Measurements from ENCODE around the gene BSND.

The BSND gene

DNA sequence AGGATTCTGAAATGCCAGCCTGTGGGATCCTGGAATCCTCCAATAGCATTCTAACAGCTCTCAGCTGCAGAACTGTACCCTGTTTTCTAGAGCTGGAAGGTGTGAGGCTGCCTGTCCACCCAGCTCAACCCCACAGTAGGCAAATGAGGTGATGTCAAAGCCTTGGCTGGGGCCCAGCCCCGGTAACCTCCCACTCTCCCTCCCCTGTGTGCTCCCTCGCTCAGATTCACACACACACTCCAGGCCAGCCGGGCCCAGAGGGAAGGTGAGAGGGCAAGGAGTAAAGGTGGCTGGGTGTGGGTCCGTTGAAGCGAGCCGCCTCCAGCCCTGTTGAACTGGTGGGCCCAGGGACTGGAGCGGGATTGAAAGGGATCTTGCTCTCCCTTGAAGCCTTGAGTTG, at the start of gene BSND:
TSS of gene BSND (plus strand) at position 257 of the 400 bp plus-strand sequence. CDS start 254 bp downstream, outside the sequence.
- H3K4me3 ChIP-seq, result no peak within 1 kb of the TSS
- TF ChIP-seq, protein P1, sequence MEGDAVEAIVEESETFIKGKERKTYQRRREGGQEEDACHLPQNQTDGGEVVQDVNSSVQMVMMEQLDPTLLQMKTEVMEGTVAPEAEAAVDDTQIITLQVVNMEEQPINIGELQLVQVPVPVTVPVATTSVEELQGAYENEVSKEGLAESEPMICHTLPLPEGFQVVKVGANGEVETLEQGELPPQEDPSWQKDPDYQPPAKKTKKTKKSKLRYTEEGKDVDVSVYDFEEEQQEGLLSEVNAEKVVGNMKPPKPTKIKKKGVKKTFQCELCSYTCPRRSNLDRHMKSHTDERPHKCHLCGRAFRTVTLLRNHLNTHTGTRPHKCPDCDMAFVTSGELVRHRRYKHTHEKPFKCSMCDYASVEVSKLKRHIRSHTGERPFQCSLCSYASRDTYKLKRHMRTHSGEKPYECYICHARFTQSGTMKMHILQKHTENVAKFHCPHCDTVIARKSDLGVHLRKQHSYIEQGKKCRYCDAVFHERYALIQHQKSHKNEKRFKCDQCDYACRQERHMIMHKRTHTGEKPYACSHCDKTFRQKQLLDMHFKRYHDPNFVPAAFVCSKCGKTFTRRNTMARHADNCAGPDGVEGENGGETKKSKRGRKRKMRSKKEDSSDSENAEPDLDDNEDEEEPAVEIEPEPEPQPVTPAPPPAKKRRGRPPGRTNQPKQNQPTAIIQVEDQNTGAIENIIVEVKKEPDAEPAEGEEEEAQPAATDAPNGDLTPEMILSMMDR (IDR thresholded peaks at IDR 0.05), result no peak
- H3K27ac ChIP-seq, result no peak within 1 kb of the TSS
- DNase-seq (ENCODE audit: low spot score), result no peak

DNA sequence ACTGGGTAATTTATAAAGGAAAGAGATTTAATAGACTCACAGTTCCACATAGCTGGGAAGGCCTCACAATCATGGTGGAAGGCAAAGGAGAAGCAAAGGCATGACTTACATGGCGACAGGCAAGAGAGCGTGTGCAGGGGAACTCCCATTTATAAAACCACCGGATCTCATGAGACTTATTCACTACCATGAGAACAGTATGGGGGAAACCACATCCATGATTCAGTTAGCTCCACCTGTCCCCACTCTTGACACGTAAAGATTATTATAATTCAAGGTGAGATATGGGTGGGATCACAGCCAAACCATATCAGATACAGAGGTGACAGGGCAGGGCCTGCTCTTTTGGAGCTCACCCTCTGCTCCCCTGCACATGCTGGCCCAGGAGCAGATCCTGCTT, 49.7 kb upstream of the BSND start:
- DNase-seq (ENCODE audit: low spot score), result no peak
- Histone ChIP-seq H3K27ac (no peak overlapping the region), H3K4me3 (no peak overlapping the region)
- TF ChIP-seq, protein P1 (IDR thresholded peaks at IDR 0.05), result no peak

DNA sequence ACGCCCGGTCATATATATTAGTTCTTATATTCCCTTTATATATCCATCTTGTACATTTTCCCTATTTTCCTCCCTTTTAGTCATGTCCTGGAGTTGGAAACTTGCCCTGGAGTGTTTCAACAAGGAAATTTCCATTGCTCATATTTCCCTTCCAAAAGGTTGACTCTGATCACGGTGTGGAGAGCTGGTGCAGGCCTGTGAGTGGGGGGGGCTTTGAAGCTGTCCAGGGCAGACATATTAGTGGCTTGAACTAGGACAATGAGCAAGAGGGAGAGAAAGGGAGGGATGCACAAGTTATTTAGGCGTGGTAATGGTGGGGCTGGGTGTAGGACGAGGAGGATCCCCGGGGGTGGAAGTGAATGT, 48.7 kb upstream of the BSND start:
- Histone ChIP-seq H3K4me3 (peak overlapping the region; percentile 45), H3K27ac (peak overlapping the region; percentile 56 to 60)
- TF ChIP-seq, protein P1 (IDR thresholded peaks at IDR 0.05), result no peak
- DNase-seq (ENCODE audit: low spot score), result no peak

DNA sequence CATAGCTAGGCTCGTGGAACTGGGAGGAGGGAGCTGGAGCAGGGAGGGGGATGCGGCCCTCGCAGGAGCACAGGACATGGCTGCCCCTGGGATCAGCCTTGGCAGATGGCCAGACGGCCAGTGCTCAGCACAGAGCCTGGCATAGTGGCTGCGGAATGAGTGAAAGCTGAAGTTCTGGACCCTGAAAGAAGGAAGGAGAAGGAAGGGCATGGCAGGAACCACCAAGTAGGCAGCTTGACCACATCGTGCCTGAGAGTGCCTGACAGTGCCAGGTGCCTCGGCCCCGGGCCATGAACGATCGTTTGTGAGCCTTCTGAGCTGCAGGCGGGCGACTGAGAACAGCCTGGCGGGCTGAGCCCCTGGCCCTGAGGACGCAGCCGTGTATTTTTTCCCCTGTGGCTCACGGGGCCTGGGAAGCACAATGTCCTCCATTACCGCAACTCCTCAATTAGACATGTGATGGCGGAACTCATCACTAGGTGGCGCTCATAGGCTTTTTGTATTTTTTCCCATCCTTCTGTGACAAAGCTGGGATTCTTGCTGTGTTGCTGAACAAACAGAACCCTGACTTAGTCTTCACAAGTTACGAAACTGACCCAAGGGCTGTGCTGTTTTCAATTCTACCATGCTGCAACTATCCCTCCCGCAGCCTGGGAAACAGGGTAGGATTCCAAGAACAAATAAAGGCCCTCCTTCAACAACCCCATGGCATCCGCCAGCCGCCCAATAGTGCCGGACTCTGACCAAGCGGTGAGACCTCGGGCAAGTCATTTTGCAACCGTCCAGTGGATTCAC, 48.2 kb upstream of the BSND start:
- peak overlapping the region; percentile 45 for H3K4me3 ChIP-seq
- peak; percentile 84 for DNase-seq (ENCODE audit: low spot score)
- peak overlapping the region; percentile 56 to 60 for H3K27ac ChIP-seq
- TF ChIP-seq, protein P1 (IDR thresholded peaks at IDR 0.05), result peak; percentile 70

DNA sequence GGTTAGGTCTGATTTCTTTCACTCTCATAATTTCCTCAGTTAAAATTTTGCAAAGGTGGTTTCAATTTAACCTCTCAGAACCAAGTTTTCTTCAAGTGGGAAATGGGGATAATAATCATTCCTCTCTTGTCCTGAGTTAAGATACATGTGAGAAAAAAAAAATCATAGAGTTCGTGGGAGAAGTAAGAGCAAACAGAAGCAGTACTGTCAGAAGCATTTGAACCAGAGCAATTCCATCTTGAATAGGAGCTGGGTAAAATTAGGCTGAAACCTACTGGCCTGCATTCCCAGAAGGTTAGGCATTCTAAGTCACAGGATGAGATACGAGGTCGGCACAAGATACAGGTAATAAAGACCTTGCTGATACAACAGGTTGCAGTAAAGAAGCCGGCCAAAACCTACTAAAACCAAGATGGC, 46.9 kb upstream of the BSND start:
- no peak overlapping the region for H3K4me3 ChIP-seq

DNA sequence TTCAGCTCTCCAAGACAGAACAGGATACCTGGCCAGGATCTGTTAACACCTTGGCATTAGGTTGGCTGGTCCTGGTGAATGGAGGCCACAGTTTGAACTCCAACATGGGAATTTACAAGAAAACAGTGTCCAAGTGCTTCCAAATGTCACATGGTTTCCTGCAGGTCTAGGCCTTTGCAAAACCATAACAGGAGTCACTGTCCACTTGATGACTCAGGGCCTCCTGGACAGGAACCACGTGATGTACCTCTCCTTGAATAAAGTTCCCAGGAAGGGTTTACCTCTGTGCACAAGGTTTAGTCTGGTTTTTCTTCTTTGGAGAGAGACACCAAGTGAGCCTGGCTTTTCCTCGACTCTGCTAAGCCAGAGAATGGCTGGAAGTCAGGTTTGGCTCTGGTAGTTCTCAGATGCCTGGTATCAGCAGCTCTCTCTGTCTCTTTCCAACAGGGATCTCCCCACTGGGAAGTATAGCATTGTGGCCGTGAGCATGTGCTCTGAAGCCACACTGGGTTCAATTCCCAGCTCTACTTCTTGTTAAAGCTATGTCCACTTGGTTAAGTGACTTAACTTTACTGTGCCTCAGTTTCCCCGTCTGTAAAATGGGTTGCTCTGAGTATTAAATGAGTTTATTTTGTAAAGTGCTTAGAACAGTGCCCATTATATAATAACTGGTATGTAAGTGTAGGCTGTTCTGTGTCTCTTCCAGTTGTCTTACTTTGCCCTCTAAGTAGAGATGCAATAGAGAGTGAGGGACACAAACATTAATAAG, 45.6 kb upstream of the BSND start:
- Histone ChIP-seq H3K4me3 (no peak overlapping the region), H3K27ac (no peak overlapping the region)
- TF ChIP-seq, protein P1 (IDR thresholded peaks at IDR 0.05), result no peak
- no peak for DNase-seq (ENCODE audit: low spot score)

More for the DNA sequence above, 46.9 kb upstream of the BSND start:
- no peak overlapping the region for H3K27ac ChIP-seq
- TF ChIP-seq, protein P1 (IDR thresholded peaks at IDR 0.05), result no peak
- DNase-seq (ENCODE audit: low spot score), result no peak
